GM13977 (cell line): ENCODE results near the gene CNGA1.
"Not testable (repeated sequence)": the region's sequence is repeated elsewhere in the genome, so short reads cannot be mapped to it uniquely, and the experiment has no call there.

Experiments used
- DNase-seq: peaks from one replicate; pipeline ENCODE4 v3.0.0; 2012; ENCODE audit warnings: low spot score
- CTCF ChIP-seq: IDR thresholded peaks from 2 replicates; pipeline ENCODE4 v1.5.1; 2012; ENCODE audit warnings: mild to moderate bottlenecking, control low read depth; ENCODE audit not compliant: insufficient read depth; ENCODE audit errors: extremely low read depth, missing control alignments
- in situ Hi-C: fragments of 300-500 bp; cut with MboI; formaldehyde crosslinking; loops from one replicate; pipeline ENCODE4 v1.12.0; 2022; ENCODE audit warnings: low sequenced_read_pairs, low pct_unique_long_range_greater_than_20kb, mixed read lengths, inconsistent platforms; ENCODE audit not compliant: unreplicated experiment

The CNGA1 gene

DNA sequence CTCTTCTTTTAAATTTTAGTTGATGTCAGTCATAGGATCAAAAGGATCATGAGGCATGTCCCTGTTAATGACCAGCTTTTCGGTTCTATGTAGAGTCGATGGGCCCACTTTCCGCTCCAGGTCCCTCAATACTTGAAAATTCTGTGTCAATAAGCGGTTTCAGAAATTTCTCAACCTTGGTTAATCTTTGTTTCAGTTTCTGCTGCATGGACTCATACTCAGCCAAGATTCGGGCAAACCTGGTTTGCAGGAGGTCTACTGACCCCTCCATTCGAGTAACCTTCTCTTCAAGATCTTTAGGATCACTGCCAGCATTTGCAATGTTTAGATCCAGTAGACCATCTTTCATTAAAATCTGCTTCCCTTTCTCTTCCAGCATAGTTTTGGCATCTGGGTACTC lies 80.1 kb downstream of the CNGA1 start:
- no peak for DNase-seq
- in situ Hi-C loops, result no loop called here
- TF ChIP-seq CTCF, result no peak

DNA sequence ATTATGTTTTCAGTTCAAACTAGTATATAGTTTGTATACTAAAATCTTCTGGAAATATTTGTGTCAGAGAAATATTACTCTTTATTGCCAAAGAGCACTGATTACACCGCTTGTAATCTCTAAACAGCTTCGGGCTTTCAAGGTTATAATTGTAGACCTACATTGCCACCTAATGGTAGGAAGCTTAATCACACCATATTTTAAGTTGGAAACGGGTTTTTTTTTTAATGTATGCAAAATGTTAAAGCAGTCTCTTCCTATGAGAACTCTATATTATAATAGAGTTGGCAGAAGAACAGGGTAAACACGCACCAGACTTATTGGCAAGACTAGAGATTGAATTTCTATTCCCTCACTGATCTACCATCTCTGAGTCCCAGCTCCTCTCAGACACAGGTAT lies 82.6 kb downstream of the CNGA1 start:
- in situ Hi-C loops, result no loop called here
- DNase-seq, result peak; percentile 44
- peak; percentile 60 for TF ChIP-seq CTCF

DNA sequence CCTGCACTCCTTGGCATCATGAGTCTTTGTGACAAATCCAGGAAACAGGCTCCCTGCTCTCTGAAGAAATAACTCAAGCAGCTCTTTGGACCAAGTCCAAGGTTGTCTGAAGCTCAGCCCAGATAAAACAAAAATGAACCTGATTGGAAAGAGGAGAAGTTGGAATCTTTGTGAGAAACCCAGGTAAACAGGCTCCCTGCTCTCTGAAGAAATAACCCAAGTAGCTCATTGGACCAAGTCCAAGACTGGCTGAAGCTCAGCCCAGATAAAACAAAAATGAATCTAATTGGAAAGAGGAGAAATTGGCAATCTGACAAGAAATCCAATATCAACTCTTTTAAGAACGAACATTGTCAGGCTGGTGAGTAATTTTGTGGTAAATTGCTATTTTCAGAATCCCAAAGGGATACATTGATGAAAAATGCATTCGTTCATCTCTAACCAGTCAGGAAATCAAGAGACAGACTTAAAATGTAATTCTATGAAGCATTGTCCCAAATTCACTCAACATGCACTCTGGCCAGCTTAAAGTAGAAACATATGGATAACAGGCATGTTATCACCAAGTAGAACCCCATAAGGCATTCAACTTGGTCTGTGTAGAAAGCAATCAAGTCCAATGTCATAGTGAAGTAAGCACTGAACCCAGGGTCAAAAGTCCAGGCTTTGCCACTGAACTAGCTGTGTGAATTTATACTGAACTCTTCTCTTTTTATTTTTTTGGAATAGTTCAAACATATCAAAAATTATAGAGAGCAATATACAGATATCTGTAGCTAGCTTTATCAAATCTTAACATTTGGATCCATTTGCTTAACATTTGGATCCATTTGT lies 85.3 kb downstream of the CNGA1 start:
- DNase-seq, result no peak
- TF ChIP-seq CTCF, result no peak
- in situ Hi-C loops, result no loop called here

DNA sequence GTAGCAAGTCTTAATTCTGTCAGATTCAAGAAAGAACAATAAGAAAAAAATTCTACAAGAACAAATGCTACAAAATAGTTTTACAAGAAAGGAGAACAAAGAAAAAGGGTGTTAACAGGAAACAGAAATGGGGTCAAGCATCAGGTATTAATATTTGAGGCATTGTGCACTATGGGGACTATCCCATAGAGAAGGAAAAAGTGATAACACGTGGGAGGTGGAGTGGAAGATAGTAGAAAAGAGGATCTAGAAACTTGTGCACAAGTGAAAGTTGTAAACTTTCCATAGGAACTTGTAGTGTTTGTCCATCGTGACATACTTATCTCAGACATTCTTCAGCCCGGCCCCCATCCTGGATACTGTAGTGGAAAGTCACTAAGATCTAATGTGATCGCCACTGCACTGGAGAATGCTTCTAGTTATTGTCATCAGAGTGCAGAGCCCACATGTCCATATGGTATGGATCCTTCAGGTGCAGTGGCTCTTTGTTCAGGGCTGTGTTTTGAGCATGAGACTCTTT lies 86.7 kb downstream of the CNGA1 start:
- in situ Hi-C loops, result no loop called here
- DNase-seq, result no peak

DNA sequence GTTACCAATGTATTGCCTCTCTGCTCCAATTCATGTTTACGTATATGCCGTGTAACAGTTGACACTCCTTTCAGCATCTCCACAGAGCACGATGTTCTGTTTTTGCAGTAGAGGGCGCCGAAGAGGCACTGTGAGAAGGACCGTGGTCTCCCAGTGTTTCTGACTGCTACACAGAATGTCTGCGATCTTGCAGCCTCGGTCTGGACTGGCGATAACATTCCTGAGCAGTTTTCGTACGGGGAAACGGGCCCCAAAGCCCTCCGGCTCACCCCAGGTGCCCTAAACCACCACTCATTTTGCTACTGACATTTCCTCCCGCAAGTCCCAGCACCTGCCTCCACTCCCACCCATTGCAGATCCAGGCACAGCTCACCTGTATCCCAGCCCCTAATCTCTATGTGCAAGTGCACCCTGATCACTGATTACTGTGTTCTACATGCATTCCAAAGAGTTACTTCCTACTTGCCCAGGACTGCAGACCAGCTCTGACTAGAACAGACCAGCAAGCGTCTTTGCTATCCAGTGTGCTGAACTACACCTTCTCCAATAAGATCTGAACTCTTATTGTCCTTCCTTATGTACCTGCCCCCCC lies 89.7 kb downstream of the CNGA1 start:
- peak; percentile 85 for TF ChIP-seq CTCF
- in situ Hi-C loops, result no loop called here
- peak; percentile 48 for DNase-seq

More for the DNA sequence above, 86.7 kb downstream of the CNGA1 start:
- no peak for TF ChIP-seq CTCF

GRCh38 chr4:47923261-47923608 lies 93.2 kb downstream of the CNGA1 start:
- in situ Hi-C loops, DNase-seq: not testable (repeated sequence)

- in situ Hi-C loops, DNase-seq: not testable (repeated sequence)
These were observed 93.8 kb downstream of the CNGA1 start for GRCh38 chr4:47922436-47923260.

GRCh38 chr4:47917163-47917562 lies 99.3 kb downstream of the CNGA1 start:
- in situ Hi-C loops, result not testable (repeated sequence)

More at GRCh38 chr4:47917163-47917562, 99.3 kb downstream of the CNGA1 start:
- DNase-seq, result not testable (repeated sequence)
